Mesothelial cell of epicardium (in vitro differentiated cells): ENCODE data around the gene C19orf53. TPM values are rescaled to one million over a fixed set of nuclear protein-coding genes. Genes with fewer than 3 reads are reported as not detected.
"Not testable (repeated sequence)": the region's sequence is repeated elsewhere in the genome, so short reads cannot be mapped to it uniquely, and the experiment has no call there.

ENCODE experiments used
- DNase-seq, 2 experiments: peaks; one replicate each; pipeline ENCODE4 v3.0.0; 2021; ENCODE audit warnings: low spot score in 2 of 2; ENCODE audit not compliant: unreplicated experiment in 2 of 2
- H3K27ac Mint-ChIP-seq: 2 replicates; pipeline ENCODE4 v1.8.0; 2021; ENCODE audit warnings: mixed read lengths
- H3K27me3 Mint-ChIP-seq: 2 replicates; pipeline ENCODE4 v1.8.0; 2021; ENCODE audit warnings: low read depth, mixed read lengths
- H3K36me3 Mint-ChIP-seq: 2 replicates; pipeline ENCODE4 v1.8.0; 2021; ENCODE audit warnings: mixed read lengths
- H3K4me1 Mint-ChIP-seq: 2 replicates; pipeline ENCODE4 v1.8.0; 2021; ENCODE audit warnings: mixed read lengths
- H3K4me3 Mint-ChIP-seq: 2 replicates; pipeline ENCODE4 v1.8.0; 2021; ENCODE audit warnings: mild to moderate bottlenecking, moderate library complexity, mixed read lengths
- H3K9me3 Mint-ChIP-seq: 2 replicates; pipeline ENCODE4 v1.8.0; 2021; ENCODE audit warnings: mixed read lengths
- CTCF ChIP-seq: fragments of 200-600 bp; sonication (generic); IDR thresholded peaks from one replicate; pipeline ENCODE4 v1.5.0; 2021; ENCODE audit warnings: antibody characterized with exemption; ENCODE audit not compliant: unreplicated experiment
- total RNA-seq: library from RNA; stranded (reverse); gene quantifications from 3 replicates; pipeline ENCODE4 v1.2.1, GENCODE V29; 2021

The C19orf53 gene
- total RNA-seq, 1 donor from 2014 or later, result 68.9 TPM

GRCh38 chr19:13778398-13778797 lies 4.1 kb downstream of the C19orf53 start:
- Mint-ChIP-seq H3K27me3 (no peaks in the 10 kb centered on the region), H3K27ac (no peak overlapping the region), H3K9me3 (no peaks in the 10 kb centered on the region), H3K4me1 (peaks cover 29% of the 10 kb centered on the region), H3K36me3 (peaks cover 13% of the 10 kb centered on the region), H3K4me3 (no peak overlapping the region)
- TF ChIP-seq CTCF, result no peak
- no peak for DNase-seq

GRCh38 chr19:13778847-13779246 lies 4.6 kb downstream of the C19orf53 start:
- no peak overlapping the region for H3K4me3 Mint-ChIP-seq

GRCh38 chr19:13779794-13780193 lies 5.5 kb downstream of the C19orf53 start:
- not testable (repeated sequence) for H3K9me3 Mint-ChIP-seq
- H3K4me1 Mint-ChIP-seq, result peaks cover 25% of the 10 kb centered on the region

More at GRCh38 chr19:13778847-13779246, 4.6 kb downstream of the C19orf53 start:
- peaks cover 29% of the 10 kb centered on the region for H3K4me1 Mint-ChIP-seq
- H3K36me3 Mint-ChIP-seq, result peaks cover 13% of the 10 kb centered on the region
- no peak for TF ChIP-seq CTCF
- H3K27ac Mint-ChIP-seq, result no peak overlapping the region
- H3K27me3 Mint-ChIP-seq, result no peaks in the 10 kb centered on the region
- no peaks in the 10 kb centered on the region for H3K9me3 Mint-ChIP-seq
- DNase-seq, result no peak

GRCh38 chr19:13781547-13781946 lies 7.3 kb downstream of the C19orf53 start:
- H3K4me1 Mint-ChIP-seq, result peaks cover 16% of the 10 kb centered on the region
- no peaks in the 10 kb centered on the region for H3K9me3 Mint-ChIP-seq
- peaks cover 13% of the 10 kb centered on the region for H3K36me3 Mint-ChIP-seq
- H3K27ac Mint-ChIP-seq, result no peak overlapping the region
- no peaks in the 10 kb centered on the region for H3K27me3 Mint-ChIP-seq
- TF ChIP-seq CTCF, result no peak
- no peak overlapping the region for H3K4me3 Mint-ChIP-seq
- no peak for DNase-seq

More at GRCh38 chr19:13779794-13780193, 5.5 kb downstream of the C19orf53 start:
- H3K4me3 Mint-ChIP-seq, H3K27ac Mint-ChIP-seq, DNase-seq, H3K27me3 Mint-ChIP-seq: not testable (repeated sequence)
- peaks cover 13% of the 10 kb centered on the region for H3K36me3 Mint-ChIP-seq

- H3K27me3 Mint-ChIP-seq, result no peaks in the 10 kb centered on the region
- peaks cover 13% of the 10 kb centered on the region for H3K36me3 Mint-ChIP-seq
- no peak overlapping the region for H3K4me3 Mint-ChIP-seq
- no peak for TF ChIP-seq CTCF
- H3K9me3 Mint-ChIP-seq, result no peaks in the 10 kb centered on the region
- H3K27ac Mint-ChIP-seq, result no peak overlapping the region
- H3K4me1 Mint-ChIP-seq, result peaks cover 14% of the 10 kb centered on the region
- DNase-seq, result no peak
Observed at GRCh38 chr19:13782537-13782936, 8.3 kb downstream of the C19orf53 start.

- peaks cover 8% of the 10 kb centered on the region for H3K36me3 Mint-ChIP-seq
- H3K4me3 Mint-ChIP-seq, result no peak overlapping the region
- no peak overlapping the region for H3K27ac Mint-ChIP-seq
- H3K9me3 Mint-ChIP-seq, result no peaks in the 10 kb centered on the region
- TF ChIP-seq CTCF, result no peak
- peaks cover 16% of the 10 kb centered on the region for H3K4me1 Mint-ChIP-seq
- no peaks in the 10 kb centered on the region for H3K27me3 Mint-ChIP-seq
- DNase-seq, result no peak
Observed at GRCh38 chr19:13783565-13784500, 9.6 kb downstream of the C19orf53 start.
